ENCODE data around the gene PTGDR2.

The PTGDR2 gene

GRCh38 chr11:60858731-60859464, 3.1 kb upstream of the PTGDR2 start:
- DNase-seq (ENCODE audit: low read depth) = no peak

- no peak for DNase-seq (ENCODE audit: low read depth)
Observed at GRCh38 chr11:60858236-60858635, 2.5 kb upstream of the PTGDR2 start.

GRCh38 chr11:60857378-60858232, 1.9 kb upstream of the PTGDR2 start:
- DNase-seq (ENCODE audit: low read depth) = no peak

GRCh38 chr11:60854847-60855725, 664 bp downstream of the PTGDR2 start:
- no peak for DNase-seq (ENCODE audit: low read depth)

- DNase-seq (ENCODE audit: low read depth) = no peak
Observed at GRCh38 chr11:60854140-60854846, 1.5 kb downstream of the PTGDR2 start.

GRCh38 chr11:60852982-60853950, 2.5 kb downstream of the PTGDR2 start:
- DNase-seq (ENCODE audit: low read depth) = no peak

GRCh38 chr11:60852117-60852981, 3.4 kb downstream of the PTGDR2 start:
- DNase-seq (ENCODE audit: low read depth) = no peak

- DNase-seq (ENCODE audit: low read depth) = no peak
Observed at GRCh38 chr11:60851327-60852104, 4.2 kb downstream of the PTGDR2 start.

- DNase-seq (ENCODE audit: low read depth) = no peak
Observed at GRCh38 chr11:60849641-60850520, 5.9 kb downstream of the PTGDR2 start.

GRCh38 chr11:60848714-60849151, 7.0 kb downstream of the PTGDR2 start:
- DNase-seq (ENCODE audit: low read depth) = no peak

GRCh38 chr11:60847896-60848295, 7.9 kb downstream of the PTGDR2 start:
- no peak for DNase-seq (ENCODE audit: low read depth)

- no peak for DNase-seq (ENCODE audit: low read depth)
Observed at GRCh38 chr11:60847281-60847680, 8.5 kb downstream of the PTGDR2 start.

GRCh38 chr11:60845338-60845737, 10.4 kb downstream of the PTGDR2 start:
- DNase-seq (ENCODE audit: low read depth) = no peak

- DNase-seq (ENCODE audit: low read depth) = no peak
Observed at GRCh38 chr11:60844870-60845221, 10.9 kb downstream of the PTGDR2 start.

GRCh38 chr11:60844045-60844869, 11.5 kb downstream of the PTGDR2 start:
- DNase-seq (ENCODE audit: low read depth) = no peak

GRCh38 chr11:60842668-60843600, 12.8 kb downstream of the PTGDR2 start:
- DNase-seq (ENCODE audit: low read depth) = no peak

Data from fibroblast of gingiva (primary cell).